NCI-H526 treated with DMSO at 0.1 percent for 48 hours (cell line): ENCODE data around the gene CCDC148.

Experiments used
- DNase-seq: peaks from one replicate; lab custom pipeline; 2025; lab: John Stamatoyannopoulos, UW

CCDC148 gene

GRCh38 chr2:158125756-158126498 is 330.6 kb downstream of the CCDC148 start:
- no peak for DNase-seq

- no peak for DNase-seq
Measured at GRCh38 chr2:158124896-158125295, 331.7 kb downstream of the CCDC148 start.
